Daoy (cell line): Measurements from ENCODE around the gene KCNK5. TPM values are rescaled to one million over a fixed set of nuclear protein-coding genes. Genes with fewer than 3 reads are reported as not detected.
A peak's percentile ranks its signal among the peaks of the same experiment; 100 is the strongest.

Source experiments
- DNase-seq: peaks from one replicate; pipeline ENCODE4 v3.0.0-alpha.2; 2015; ENCODE audit warnings: low read depth
- total RNA-seq: library from RNA; depleted of rRNA; stranded (reverse); fragments of >200 nt; shearing (Covaris generic); gene quantifications from 2 replicates; pipeline ENCODE4 v1.2.3, GENCODE V29; 2014

Gene KCNK5
- total RNA-seq, 1 experiment from 2014 or later = 7.1 TPM

DNA sequence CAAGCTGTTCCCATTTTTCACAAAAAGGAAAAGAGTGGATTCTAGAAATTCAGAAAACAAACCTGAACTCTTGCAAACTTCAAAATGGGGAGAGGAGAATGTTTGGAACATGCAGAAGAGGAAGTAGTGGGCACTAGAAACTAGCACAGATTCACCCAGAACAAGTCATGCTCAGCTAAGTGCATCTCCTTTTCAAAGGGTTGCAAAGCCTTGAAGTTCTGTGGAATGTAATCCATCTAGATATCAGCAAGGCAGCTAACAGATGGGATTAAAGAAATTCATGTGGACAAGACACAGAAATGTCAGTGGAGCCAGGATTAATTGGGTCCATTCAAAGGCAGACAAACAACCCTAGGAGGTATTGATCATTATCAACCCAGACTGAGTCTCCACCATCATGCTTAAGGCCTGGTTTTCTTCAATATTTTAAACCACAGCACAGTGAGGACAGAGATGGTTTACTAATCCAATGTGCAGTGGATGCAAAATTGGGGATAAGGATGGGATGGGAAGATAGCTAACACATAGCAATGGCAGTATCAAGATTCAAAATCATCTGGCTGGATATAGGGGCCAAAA lies 31.3 kb downstream of the KCNK5 start:
- no peak for DNase-seq

GRCh38 chr6:39197521-39197920 lies 31.8 kb downstream of the KCNK5 start:
- DNase-seq = no peak

- DNase-seq = no peak
Measured at GRCh38 chr6:39196673-39197091, 32.6 kb downstream of the KCNK5 start.

DNA sequence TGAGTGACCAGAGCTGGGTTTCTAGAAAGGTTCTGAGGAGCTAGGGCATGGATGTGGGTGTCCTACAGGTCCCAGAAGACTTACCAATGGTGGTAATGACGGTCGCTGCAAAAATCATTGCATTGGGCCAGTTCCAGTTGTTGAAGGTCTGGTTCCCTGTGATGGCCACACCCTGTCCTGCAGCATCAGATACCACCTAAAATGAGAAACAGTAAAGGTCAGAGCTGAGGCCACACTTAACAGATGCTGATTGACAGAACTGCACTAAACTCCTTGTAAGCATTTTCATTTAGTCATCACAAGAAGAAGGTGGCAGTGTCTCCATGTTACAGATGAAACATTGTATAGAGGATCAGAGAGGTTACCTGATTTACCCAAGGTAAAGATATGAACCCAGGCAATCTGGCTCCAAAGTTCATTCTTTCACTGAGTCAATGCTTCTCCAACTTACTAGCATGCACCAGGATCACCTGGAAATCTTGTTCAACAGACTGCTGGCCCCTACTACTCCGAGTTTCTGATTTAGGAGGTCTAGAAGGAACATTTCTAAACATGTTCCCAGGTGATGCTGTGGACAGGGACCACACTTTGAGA lies 33.4 kb downstream of the KCNK5 start:
- no peak for DNase-seq

DNA sequence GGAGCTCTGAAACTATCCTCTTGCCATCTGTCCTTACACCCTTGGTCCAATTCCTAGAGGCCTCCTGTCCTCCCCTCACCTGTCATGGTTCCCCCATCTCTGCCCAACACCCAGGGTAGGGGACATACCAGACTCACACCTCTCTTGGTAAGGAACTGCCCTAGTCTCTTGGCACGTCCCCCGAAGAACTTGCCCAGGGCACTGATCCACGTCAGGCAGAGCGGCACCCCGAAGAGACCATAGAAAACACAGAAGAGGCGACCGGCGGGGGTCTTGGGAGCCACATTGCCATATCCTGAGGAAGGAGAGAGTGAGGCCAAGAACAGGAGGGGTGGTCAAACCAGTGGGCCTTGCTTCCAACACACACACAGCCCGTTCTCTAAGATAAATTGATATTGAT lies 34.8 kb downstream of the KCNK5 start:
- no peak for DNase-seq

DNA sequence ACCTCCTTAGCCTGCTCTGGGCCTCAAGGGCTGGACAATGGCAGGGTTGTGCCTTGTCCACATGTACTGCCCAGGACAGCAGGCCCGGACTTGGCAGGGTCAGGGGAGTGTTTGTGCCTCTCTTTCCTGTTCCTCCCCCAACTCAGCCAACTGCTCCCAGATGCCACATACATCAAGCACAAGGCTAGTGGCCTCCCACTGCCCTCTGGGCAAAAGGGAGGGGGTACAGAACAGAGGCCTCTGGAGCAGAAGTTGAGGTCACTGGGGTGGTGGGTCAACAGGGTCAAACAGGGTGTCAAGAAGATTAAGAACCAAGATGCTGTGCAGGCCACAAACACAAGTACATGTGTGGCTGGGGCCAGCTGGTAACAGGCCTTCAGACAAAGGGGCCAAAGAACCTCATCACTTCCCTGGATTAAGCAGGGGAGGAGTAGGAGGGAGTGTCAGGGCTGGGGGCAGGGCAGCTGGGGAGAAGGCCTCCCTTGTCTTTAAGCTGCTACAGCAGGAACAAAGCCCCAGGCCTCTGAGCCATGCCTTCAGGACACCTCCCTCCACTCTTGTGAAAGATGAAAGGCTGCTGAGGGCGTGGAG lies 36.0 kb downstream of the KCNK5 start:
- DNase-seq = no peak

GRCh38 chr6:39192736-39193135 lies 36.5 kb downstream of the KCNK5 start:
- DNase-seq = no peak

GRCh38 chr6:39191236-39191930 lies 37.9 kb downstream of the KCNK5 start:
- DNase-seq = no peak

GRCh38 chr6:39190545-39191235 lies 38.6 kb downstream of the KCNK5 start:
- no peak for DNase-seq

GRCh38 chr6:39189915-39190544 lies 39.2 kb downstream of the KCNK5 start:
- DNase-seq = peak; percentile 43

- DNase-seq = no peak
Measured at GRCh38 chr6:39189131-39189530, 40.1 kb downstream of the KCNK5 start.

DNA sequence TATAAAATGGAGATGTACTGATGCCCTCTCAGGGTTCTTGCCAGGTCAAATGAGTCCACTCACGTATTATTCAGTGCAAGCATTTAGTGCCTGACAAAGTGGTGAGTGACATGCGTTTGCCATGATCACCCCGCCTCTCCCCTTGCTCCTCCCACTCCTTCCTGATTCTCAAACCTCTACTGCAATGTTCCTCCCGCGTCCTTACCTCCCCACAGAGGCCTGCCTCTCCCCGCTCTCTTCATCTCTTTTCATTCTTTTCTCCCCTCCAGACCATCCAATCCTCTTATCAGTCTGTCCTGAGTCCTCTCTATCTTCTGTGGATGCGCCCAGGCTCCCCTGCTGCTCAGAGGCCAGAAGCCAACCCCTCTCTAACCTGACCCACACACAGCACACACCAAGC lies 40.7 kb downstream of the KCNK5 start:
- no peak for DNase-seq

DNA sequence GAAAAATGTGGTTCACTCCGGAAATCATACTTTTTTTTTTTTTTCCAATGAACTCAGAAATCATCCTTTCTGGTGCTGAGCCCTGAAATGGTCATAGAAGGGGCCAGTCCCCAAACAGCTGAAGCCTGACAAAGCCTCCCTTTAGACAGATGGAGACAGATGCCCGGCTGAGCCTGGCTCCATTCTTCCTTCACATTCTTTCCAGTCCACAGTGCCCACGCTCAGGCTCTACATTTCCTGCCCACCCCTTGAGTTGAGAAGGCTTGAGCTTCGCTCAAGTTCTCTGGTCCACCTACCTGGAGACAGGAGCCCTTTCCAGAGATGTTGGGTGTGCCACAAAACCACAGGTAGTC lies 41.2 kb downstream of the KCNK5 start:
- no peak for DNase-seq

GRCh38 chr6:39184906-39185580 lies 44.2 kb downstream of the KCNK5 start:
- peak; percentile 38 for DNase-seq

GRCh38 chr6:39182604-39183003 lies 46.7 kb downstream of the KCNK5 start:
- no peak for DNase-seq

GRCh38 chr6:39181826-39182225 lies 47.4 kb downstream of the KCNK5 start:
- DNase-seq = no peak

- DNase-seq = no peak
Measured at GRCh38 chr6:39181333-39181732, 47.9 kb downstream of the KCNK5 start.

- no peak for DNase-seq
Measured at GRCh38 chr6:39178804-39179203, 50.5 kb downstream of the KCNK5 start.

- no peak for DNase-seq
Measured at GRCh38 chr6:39178235-39178634, 51.0 kb downstream of the KCNK5 start.

DNA sequence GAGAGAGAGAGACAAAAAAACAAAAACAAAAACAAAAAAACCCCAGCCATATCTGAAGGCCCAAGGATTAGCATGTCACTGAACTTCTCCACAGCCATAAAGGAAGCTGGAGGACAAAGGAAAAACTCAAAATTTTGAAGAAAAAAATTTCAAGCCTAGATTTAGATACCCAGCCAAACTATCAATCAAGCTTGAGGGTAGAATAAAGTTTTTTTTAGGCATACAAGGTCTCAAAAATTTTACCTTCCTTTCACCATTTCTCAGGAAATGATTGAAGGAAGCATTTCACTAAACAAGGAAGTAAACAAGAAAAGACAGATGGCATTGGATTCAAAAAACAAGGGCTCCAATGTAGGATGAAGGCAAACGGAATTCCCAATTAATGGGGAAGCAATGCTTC lies 52.1 kb downstream of the KCNK5 start:
- no peak for DNase-seq

GRCh38 chr6:39173270-39173669 lies 56.0 kb downstream of the KCNK5 start:
- no peak for DNase-seq

DNA sequence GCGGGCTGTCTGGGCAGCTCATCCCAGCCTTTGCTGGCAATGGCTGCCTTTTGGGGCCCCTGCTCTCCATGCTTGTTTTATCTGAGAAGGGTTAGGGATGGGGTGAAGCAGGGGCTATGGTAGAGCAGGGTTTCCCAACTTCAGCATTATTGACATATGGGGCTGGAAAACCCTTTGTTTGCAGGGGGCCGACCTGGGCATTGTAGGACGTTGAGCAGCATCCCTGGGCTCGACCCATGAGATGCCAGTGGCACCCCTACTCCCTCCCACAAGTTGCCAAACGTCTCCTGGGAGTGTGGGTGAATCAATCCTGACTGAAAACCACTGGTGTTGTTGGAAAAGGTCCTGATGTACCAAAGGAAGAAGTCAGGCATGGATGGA lies 56.9 kb downstream of the KCNK5 start:
- no peak for DNase-seq
